ENCODE measurements around the gene BBS9. TPM values are rescaled to one million over a fixed set of nuclear protein-coding genes. Genes with fewer than 3 reads are reported as not detected.

The BBS9 gene
- total and polyA plus RNA-seq, 9 of the 15 experiments (the other 6 are each of a cell fraction or from before 2014, with no cell fraction given), result 0.77 to 3.3 (median 2.4) TPM

DNA sequence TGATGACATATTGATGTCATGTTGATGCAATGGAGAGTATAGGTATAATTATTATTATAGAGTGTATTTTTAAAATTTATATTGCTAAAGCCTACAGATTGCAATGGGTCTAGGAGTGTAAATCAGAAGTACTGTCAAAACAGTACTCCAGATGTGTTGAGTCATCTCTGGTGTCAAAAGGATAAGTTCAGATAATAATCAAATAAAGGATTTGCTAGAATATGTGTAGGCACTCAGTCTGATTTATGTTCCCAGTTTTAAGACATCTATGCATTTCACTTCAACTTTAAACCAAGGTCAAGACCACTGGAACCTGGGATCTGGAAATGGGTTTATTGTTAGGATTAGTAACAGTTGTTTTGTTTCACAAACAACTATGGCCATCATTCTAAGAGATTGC lies 433.6 kb downstream of the BBS9 start:
- no peak overlapping the region for H3K27ac ChIP-seq (ENCODE audit: extremely low read depth, low read depth, low read length)
- no peak for TF ChIP-seq PHF21A (IDR thresholded peaks at IDR 0.05; ENCODE audit: borderline replicate concordance, low read depth)
- TF ChIP-seq HNRNPK (IDR thresholded peaks at IDR 0.05; ENCODE audit: low read depth, low read length, poor library complexity, severe bottlenecking), result no peak
- TF ChIP-seq DIDO1 (tag; IDR thresholded peaks at IDR 0.05; ENCODE audit: low read depth), result no peak
- TF ChIP-seq, protein P1, sequence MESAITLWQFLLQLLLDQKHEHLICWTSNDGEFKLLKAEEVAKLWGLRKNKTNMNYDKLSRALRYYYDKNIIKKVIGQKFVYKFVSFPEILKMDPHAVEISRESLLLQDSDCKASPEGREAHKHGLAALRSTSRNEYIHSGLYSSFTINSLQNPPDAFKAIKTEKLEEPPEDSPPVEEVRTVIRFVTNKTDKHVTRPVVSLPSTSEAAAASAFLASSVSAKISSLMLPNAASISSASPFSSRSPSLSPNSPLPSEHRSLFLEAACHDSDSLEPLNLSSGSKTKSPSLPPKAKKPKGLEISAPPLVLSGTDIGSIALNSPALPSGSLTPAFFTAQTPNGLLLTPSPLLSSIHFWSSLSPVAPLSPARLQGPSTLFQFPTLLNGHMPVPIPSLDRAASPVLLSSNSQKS (CRISPR knock-in tag; IDR thresholded peaks at IDR 0.05), result no peak
- no peak for TF ChIP-seq SREBF2 (CRISPR knock-in tag; IDR thresholded peaks at IDR 0.05)
- no peak for TF ChIP-seq ZSCAN32 (CRISPR knock-in tag; IDR thresholded peaks at IDR 0.05)
- TF ChIP-seq, protein P2, sequence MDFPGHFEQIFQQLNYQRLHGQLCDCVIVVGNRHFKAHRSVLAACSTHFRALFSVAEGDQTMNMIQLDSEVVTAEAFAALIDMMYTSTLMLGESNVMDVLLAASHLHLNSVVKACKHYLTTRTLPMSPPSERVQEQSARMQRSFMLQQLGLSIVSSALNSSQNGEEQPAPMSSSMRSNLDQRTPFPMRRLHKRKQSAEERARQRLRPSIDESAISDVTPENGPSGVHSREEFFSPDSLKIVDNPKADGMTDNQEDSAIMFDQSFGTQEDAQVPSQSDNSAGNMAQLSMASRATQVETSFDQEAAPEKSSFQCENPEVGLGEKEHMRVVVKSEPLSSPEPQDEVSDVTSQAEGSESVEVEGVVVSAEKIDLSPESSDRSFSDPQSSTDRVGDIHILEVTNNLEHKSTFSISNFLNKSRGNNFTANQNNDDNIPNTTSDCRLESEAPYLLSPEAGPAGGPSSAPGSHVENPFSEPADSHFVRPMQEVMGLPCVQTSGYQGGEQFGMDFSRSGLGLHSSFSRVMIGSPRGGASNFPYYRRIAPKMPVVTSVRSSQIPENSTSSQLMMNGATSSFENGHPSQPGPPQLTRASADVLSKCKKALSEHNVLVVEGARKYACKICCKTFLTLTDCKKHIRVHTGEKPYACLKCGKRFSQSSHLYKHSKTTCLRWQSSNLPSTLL (IDR thresholded peaks at IDR 0.05), result no peak
- no peak for TF ChIP-seq ZNF707 (CRISPR knock-in tag; conservative IDR thresholded peaks at IDR 0.05)
- TF ChIP-seq DEAF1 (CRISPR knock-in tag; IDR thresholded peaks at IDR 0.05), result no peak
- no peak for TF ChIP-seq RERE (CRISPR knock-in tag; IDR thresholded peaks at IDR 0.05; ENCODE audit: borderline replicate concordance)
- no peak for TF ChIP-seq TCF7L2 (IDR thresholded peaks at IDR 0.05; ENCODE audit: low read depth, low read length)
- intact Hi-C loops (cut with micrococcal nuclease), result no loop called here
- H3K27me3 ChIP-seq (ENCODE audit: control insufficient read depth in 2 of 2, insufficient read depth in 2 of 2, low read length in 2 of 2), result no peaks in the 10 kb centered on the region
- H3K36me3 ChIP-seq (ENCODE audit: control insufficient read depth, insufficient read depth, low read length), result no peaks in the 10 kb centered on the region
- in situ Hi-C loops (cut with MboI), result no loop called here
- no TSS peak for BruUV-seq (replicated peaks)
- POLR2A ChIA-PET, result no interaction called here
- CTCF ChIA-PET (ENCODE audit: low intra/inter-chr PET ratio), result no interaction called here
- H3K9me1 ChIP-seq (ENCODE audit: control insufficient read depth, insufficient read depth, low read length), result no peaks in the 10 kb centered on the region
- DNase-seq (ENCODE audit: extremely low read depth in 1 of 4, low spot score in 3 of 4), result no peak
- H3K79me2 ChIP-seq (ENCODE audit: control insufficient read depth, insufficient read depth, low read length), result no peaks in the 10 kb centered on the region
- H4K20me1 ChIP-seq (replicated peaks; ENCODE audit: control insufficient read depth, insufficient read depth, low read length), result no peaks in the 10 kb centered on the region
- no peak overlapping the region for H2AFZ ChIP-seq (ENCODE audit: low read depth, low read length)
- no peak overlapping the region for H3K9ac ChIP-seq (ENCODE audit: insufficient read depth in 1 of 2, low read depth in 2 of 2, low read length in 2 of 2)
- no peak for ATAC-seq
- H3K4me2 ChIP-seq (ENCODE audit: insufficient read depth, low read length), result no peak overlapping the region
- H3K4me3 ChIP-seq, result no peak overlapping the region
- no peaks in the 10 kb centered on the region for H3K4me1 ChIP-seq (replicated peaks in 1 of 2; ENCODE audit: control insufficient read depth in 2 of 2, insufficient read depth in 2 of 2, low read length in 2 of 2)
- no peaks in the 10 kb centered on the region for H3K9me3 ChIP-seq (replicated peaks; ENCODE audit: control insufficient read depth, insufficient read depth, low read depth, low read length)
- no peak for FAIRE-seq

Measured in K562 (cell line).